HepG2 (cell line): ENCODE results near the gene ADAMTS4. TPM values are rescaled to one million over a fixed set of nuclear protein-coding genes. Genes with fewer than 3 reads are reported as not detected.

Experiments
- ATF7 ChIP-seq, 2 experiments: fragments of 450-650 bp in 1 of 2; sonication (generic) in 1 of 2; formaldehyde crosslinking in 1 of 2; IDR thresholded peaks; 2 replicates each; pipeline versions ENCODE4 v1.4.0 to v1.6.1; 2016 to 2020; ENCODE audit warnings: antibody characterized with exemption in 1 of 2, mild to moderate bottlenecking in 1 of 2, missing genetic modification reagents in 1 of 2
- CEBPG ChIP-seq: IDR thresholded peaks from 2 replicates; pipeline ENCODE4 v1.6.1; 2016
- CENPX ChIP-seq: sonication (generic); formaldehyde crosslinking; IDR thresholded peaks from 2 replicates; pipeline ENCODE4 v1.9.0; 2021; ENCODE audit warnings: mild to moderate bottlenecking, missing genetic modification reagents, moderate library complexity
- FOSL2 ChIP-seq: sonication (generic); formaldehyde crosslinking; IDR thresholded peaks from 2 replicates; pipeline ENCODE4 v1.4.0; 2020; ENCODE audit warnings: missing genetic modification reagents
- KLF12 ChIP-seq: sonication (generic); formaldehyde crosslinking; IDR thresholded peaks from 2 replicates; pipeline ENCODE4 v1.4.0; 2020; ENCODE audit warnings: missing genetic modification reagents, borderline replicate concordance
- NCOR1 ChIP-seq: fragments of 200-600 bp; sonication (generic); IDR thresholded peaks from 2 replicates; pipeline ENCODE4 v1.7.0; 2017; ENCODE audit warnings: antibody characterized with exemption, low read length, borderline replicate concordance
- NFKBIZ ChIP-seq: IDR thresholded peaks from 2 replicates; pipeline ENCODE4 v1.6.1; 2018; ENCODE audit warnings: missing genetic modification reagents, missing compliant biosample characterization
- PCBP1 ChIP-seq: fragments of 200-400 bp; formaldehyde crosslinking; IDR thresholded peaks from 2 replicates; pipeline ENCODE4 v1.6.1; 2017; ENCODE audit warnings: mild to moderate bottlenecking, low read depth, low read length, borderline replicate concordance
- POLR2A ChIP-seq, 2 experiments: IDR thresholded peaks; 2 replicates each; pipeline ENCODE4 v1.6.1; 2011; ENCODE audit warnings: low read depth in 2 of 2, low read length in 2 of 2, mild to moderate bottlenecking in 1 of 2, moderate library complexity in 1 of 2; ENCODE audit not compliant: insufficient read depth in 1 of 2
- PRMT3 ChIP-seq: sonication (generic); formaldehyde crosslinking; IDR thresholded peaks from 2 replicates; pipeline ENCODE4 v1.8.1; 2022; ENCODE audit warnings: low read depth, mild to moderate bottlenecking, moderate library complexity, missing genetic modification reagents, borderline replicate concordance
- SATB2 ChIP-seq: sonication (generic); formaldehyde crosslinking; IDR thresholded peaks from 2 replicates; pipeline ENCODE4 v1.5.0; 2020; ENCODE audit warnings: missing genetic modification reagents
- STAT5B ChIP-seq: sonication (generic); formaldehyde crosslinking; IDR thresholded peaks from 2 replicates; pipeline ENCODE4 v1.4.0; 2020; ENCODE audit warnings: missing genetic modification reagents
- TAF1 ChIP-seq: sonication (generic); formaldehyde crosslinking; IDR thresholded peaks from 2 replicates; pipeline ENCODE4 v1.4.0; 2020; ENCODE audit warnings: missing genetic modification reagents
- TGIF2 ChIP-seq: IDR thresholded peaks from 2 replicates; pipeline ENCODE4 v1.6.1; 2016; ENCODE audit warnings: control low read depth, missing compliant biosample characterization
- TMF1 ChIP-seq: sonication (generic); formaldehyde crosslinking; IDR thresholded peaks from 2 replicates; pipeline ENCODE4 v1.8.1; 2022; ENCODE audit warnings: low read depth, missing genetic modification reagents
- TOPORS ChIP-seq: sonication (generic); formaldehyde crosslinking; IDR thresholded peaks from 2 replicates; pipeline ENCODE4 v1.8.0; 2023; ENCODE audit warnings: mild to moderate bottlenecking, missing genetic modification reagents
- TSC22D2 ChIP-seq: sonication (generic); formaldehyde crosslinking; IDR thresholded peaks from 2 replicates; pipeline ENCODE4 v1.5.1; 2020; ENCODE audit warnings: missing genetic modification reagents, mild to moderate bottlenecking, borderline replicate concordance
- U2AF1 ChIP-seq: fragments of 200-400 bp; formaldehyde crosslinking; optimal IDR thresholded peaks from 2 replicates; pipeline ENCODE3; 2017; ENCODE audit warnings: mild to moderate bottlenecking, low read depth, low read length
- ZFP36 ChIP-seq: fragments of 150-350 bp; IDR thresholded peaks from 2 replicates; pipeline ENCODE4 v1.6.1; 2018; ENCODE audit warnings: borderline replicate concordance, low read length, low read depth; ENCODE audit not compliant: partially characterized antibody
- ZNF274 ChIP-seq: sonication (generic); formaldehyde crosslinking; IDR thresholded peaks from 2 replicates; pipeline ENCODE4 v1.5.1; 2020; ENCODE audit warnings: mild to moderate bottlenecking, missing genetic modification reagents
- ZSCAN21 ChIP-seq: sonication (generic); formaldehyde crosslinking; IDR thresholded peaks from 2 replicates; pipeline ENCODE4 v1.8.0; 2022; ENCODE audit warnings: mild to moderate bottlenecking, missing genetic modification reagents, moderate library complexity, borderline replicate concordance
- polyA plus RNA-seq, 8 experiments: library from polyadenylated mRNA; depleted of rRNA in 3 of 8; stranded (reverse) in 7 of 8; unstranded in 1 of 8; fragments of >200 nt; fragmentation: Illumina TruSeq in 4 of 8; extraction: Trizol in 4 of 8; gene quantifications; 2 replicates each; pipeline versions ENCODE4 v1.2.1 to v1.2.3, GENCODE V29; 2011 to 2016; ENCODE audit warnings: low read depth in 4 of 8, missing spikeins in 1 of 8, mixed read lengths in 1 of 8; ENCODE audit not compliant: insufficient read depth in 1 of 8
- total RNA-seq, 5 experiments: library from RNA; depleted of rRNA; stranded (reverse); fragments of >200 nt; fragmentation: Illumina TruSeq; extraction: Trizol; gene quantifications; 2 replicates each; pipeline ENCODE4 v1.2.3, GENCODE V29; 2016; ENCODE audit warnings: low read depth in 1 of 5
- TF ChIP-seq, protein P1 (sequence below): sonication (generic); formaldehyde crosslinking; IDR thresholded peaks from 2 replicates; pipeline ENCODE4 v1.8.1; 2023; ENCODE audit warnings: mild to moderate bottlenecking, missing genetic modification reagents
- TF ChIP-seq, protein P2 (sequence below): sonication (generic); formaldehyde crosslinking; conservative IDR thresholded peaks from 2 replicates; pipeline ENCODE4 v1.8.1; 2023; ENCODE audit warnings: missing genetic modification reagents
- TF ChIP-seq, protein P3 (sequence below): sonication (generic); formaldehyde crosslinking; IDR thresholded peaks from 2 replicates; pipeline ENCODE4 v1.4.0; 2020; ENCODE audit warnings: missing genetic modification reagents
- TF ChIP-seq, protein P4 (sequence below): sonication (generic); formaldehyde crosslinking; IDR thresholded peaks from 2 replicates; pipeline ENCODE4 v1.4.0; 2020; ENCODE audit warnings: mild to moderate bottlenecking, missing genetic modification reagents
- TF ChIP-seq, protein P5 (sequence below): sonication (generic); formaldehyde crosslinking; IDR thresholded peaks from 2 replicates; pipeline ENCODE4 v1.8.0; 2022; ENCODE audit warnings: low read depth, missing genetic modification reagents
- TF ChIP-seq, protein P6 (sequence below): sonication (generic); formaldehyde crosslinking; IDR thresholded peaks from 2 replicates; pipeline ENCODE4 v1.4.0; 2020; ENCODE audit warnings: missing genetic modification reagents

ADAMTS4 gene
- total and polyA plus RNA-seq, 2 of the 13 experiments (the other 11 are each of a cell fraction or from before 2014, with no cell fraction given) = 0.51 to 1.7 TPM

DNA sequence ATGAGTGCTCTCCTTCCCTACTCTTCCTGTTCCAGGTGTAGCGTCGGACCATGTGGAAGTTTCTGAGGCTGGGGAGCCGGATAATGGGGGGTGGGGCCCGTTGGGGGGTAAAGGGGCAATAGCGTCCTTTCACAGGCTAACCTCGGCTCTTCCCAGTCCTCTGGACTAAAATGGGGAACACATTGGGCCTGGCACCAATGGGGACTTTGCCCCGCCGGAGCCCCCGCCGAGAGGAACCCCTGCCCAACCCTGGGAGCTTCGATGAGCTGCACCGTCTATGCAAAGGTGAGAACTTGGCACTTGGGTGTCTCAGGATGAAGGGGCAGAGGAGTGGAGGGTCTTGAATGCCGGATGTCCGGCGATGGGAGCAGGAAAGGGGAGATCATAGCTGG is 27.5 kb upstream of the ADAMTS4 start (continued):
- TF ChIP-seq SATB2 (CRISPR knock-in tag) (no peak), TAF1 (CRISPR knock-in tag) (no peak; the same call in 1 of the 2 replicates), KLF12 (no peak), TOPORS (no peak), TMF1 (0 out of 2 replicates have a peak, but pooled peaks have one; percentile 22), TSC22D2 (CRISPR knock-in tag) (no peak), NFKBIZ (CRISPR knock-in tag) (no peak), U2AF1 (no peak), CENPX (CRISPR knock-in tag) (no peak), ATF7 (IDR thresholded peaks at IDR 0.05) (no peak), ATF7 (CRISPR knock-in tag; IDR thresholded peaks at IDR 0.05) (no peak), NCOR1 (no peak), ZFP36 (no peak), STAT5B (CRISPR knock-in tag) (no peak), ZSCAN21 (CRISPR knock-in tag) (no peak), FOSL2 (no peak), PRMT3 (CRISPR knock-in tag) (no peak), TGIF2 (CRISPR knock-in tag) (no peak), PCBP1 (no peak), ZNF274 (no peak), POLR2A (IDR thresholded peaks at IDR 0.05; ENCODE audit: insufficient read depth in 1 of 2, low read depth in 2 of 2, low read length in 2 of 2) (peak in 1 of 2 experiments; percentile 43; a peak in 1 of 4 replicates), CEBPG (CRISPR knock-in tag) (no peak)
- TF ChIP-seq, protein P1, sequence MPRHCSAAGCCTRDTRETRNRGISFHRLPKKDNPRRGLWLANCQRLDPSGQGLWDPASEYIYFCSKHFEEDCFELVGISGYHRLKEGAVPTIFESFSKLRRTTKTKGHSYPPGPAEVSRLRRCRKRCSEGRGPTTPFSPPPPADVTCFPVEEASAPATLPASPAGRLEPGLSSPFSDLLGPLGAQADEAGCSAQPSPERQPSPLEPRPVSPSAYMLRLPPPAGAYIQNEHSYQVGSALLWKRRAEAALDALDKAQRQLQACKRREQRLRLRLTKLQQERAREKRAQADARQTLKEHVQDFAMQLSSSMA (CRISPR knock-in tag) = no peak
- TF ChIP-seq, protein P2, sequence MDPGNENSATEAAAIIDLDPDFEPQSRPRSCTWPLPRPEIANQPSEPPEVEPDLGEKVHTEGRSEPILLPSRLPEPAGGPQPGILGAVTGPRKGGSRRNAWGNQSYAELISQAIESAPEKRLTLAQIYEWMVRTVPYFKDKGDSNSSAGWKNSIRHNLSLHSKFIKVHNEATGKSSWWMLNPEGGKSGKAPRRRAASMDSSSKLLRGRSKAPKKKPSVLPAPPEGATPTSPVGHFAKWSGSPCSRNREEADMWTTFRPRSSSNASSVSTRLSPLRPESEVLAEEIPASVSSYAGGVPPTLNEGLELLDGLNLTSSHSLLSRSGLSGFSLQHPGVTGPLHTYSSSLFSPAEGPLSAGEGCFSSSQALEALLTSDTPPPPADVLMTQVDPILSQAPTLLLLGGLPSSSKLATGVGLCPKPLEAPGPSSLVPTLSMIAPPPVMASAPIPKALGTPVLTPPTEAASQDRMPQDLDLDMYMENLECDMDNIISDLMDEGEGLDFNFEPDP (CRISPR knock-in tag) = no peak
- TF ChIP-seq, protein P3, sequence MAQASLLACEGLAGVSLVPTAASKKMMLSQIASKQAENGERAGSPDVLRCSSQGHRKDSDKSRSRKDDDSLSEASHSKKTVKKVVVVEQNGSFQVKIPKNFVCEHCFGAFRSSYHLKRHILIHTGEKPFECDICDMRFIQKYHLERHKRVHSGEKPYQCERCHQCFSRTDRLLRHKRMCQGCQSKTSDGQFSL (CRISPR knock-in tag) = no peak
- TF ChIP-seq, protein P4, sequence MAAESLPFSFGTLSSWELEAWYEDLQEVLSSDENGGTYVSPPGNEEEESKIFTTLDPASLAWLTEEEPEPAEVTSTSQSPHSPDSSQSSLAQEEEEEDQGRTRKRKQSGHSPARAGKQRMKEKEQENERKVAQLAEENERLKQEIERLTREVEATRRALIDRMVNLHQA (CRISPR knock-in tag) = no peak
- TF ChIP-seq, protein P5, sequence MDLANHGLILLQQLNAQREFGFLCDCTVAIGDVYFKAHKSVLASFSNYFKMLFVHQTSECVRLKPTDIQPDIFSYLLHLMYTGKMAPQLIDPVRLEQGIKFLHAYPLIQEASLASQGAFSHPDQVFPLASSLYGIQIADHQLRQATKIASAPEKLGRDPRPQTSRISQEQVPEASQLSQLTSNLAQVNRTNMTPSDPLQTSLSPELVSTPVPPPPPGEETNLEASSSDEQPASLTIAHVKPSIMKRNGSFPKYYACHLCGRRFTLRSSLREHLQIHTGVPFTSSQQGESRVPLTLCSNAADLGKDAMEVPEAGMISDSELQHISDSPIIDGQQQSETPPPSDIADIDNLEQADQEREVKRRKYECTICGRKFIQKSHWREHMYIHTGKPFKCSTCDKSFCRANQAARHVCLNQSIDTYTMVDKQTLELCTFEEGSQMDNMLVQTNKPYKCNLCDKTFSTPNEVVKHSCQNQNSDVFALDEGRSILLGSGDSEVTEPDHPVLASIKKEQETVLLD (CRISPR knock-in tag) = no peak
- TF ChIP-seq, protein P6, sequence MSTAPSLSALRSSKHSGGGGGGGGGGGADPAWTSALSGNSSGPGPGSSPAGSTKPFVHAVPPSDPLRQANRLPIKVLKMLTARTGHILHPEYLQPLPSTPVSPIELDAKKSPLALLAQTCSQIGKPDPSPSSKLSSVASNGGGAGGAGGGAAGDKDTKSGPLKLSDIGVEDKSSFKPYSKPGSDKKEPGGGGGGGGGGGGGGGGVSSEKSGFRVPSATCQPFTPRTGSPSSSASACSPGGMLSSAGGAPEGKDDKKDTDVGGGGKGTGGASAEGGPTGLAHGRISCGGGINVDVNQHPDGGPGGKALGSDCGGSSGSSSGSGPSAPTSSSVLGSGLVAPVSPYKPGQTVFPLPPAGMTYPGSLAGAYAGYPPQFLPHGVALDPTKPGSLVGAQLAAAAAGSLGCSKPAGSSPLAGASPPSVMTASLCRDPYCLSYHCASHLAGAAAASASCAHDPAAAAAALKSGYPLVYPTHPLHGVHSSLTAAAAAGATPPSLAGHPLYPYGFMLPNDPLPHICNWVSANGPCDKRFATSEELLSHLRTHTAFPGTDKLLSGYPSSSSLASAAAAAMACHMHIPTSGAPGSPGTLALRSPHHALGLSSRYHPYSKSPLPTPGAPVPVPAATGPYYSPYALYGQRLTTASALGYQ (CRISPR knock-in tag) = no peak
